ENCODE results near the gene KIAA0513.

The KIAA0513 gene

DNA sequence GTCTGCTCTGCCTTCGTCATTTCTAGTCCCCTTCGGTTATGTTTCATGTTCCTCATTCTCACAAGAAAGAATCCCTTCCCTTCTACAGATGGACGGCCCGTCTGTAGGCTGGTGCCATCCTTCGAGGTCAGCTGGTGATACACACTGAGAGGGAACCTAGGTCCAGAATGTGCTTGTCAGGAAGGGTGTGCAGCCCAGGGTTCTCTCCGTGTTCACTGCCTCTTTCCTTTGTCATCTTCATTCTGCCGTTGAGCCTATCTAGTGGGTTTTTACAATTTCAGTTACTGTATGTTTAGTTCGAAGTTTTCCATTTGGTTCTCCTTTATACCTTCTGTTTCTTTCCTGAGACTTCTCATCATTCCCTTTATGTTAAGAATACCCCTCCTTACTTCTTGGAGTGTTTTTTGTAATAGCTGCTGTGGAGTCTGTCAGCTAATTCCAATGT is 18.9 kb downstream of the KIAA0513 start:
- DNase-seq (ENCODE audit: extremely low read depth, insufficient read length), result no peak
- Histone ChIP-seq H3K36me3 (ENCODE audit: control insufficient read depth, insufficient read depth, low read length) (no peaks in the 10 kb centered on the region; the same call in 1 of the 2 replicates), H3K27me3 (replicated peaks; ENCODE audit: control insufficient read depth, insufficient read depth, low read length) (no peaks in the 10 kb centered on the region; the same call in 1 of the 2 replicates), H3K4me3 (replicated peaks; ENCODE audit: low read depth, low read length) (no peak overlapping the region)
- TF ChIP-seq, protein P1, sequence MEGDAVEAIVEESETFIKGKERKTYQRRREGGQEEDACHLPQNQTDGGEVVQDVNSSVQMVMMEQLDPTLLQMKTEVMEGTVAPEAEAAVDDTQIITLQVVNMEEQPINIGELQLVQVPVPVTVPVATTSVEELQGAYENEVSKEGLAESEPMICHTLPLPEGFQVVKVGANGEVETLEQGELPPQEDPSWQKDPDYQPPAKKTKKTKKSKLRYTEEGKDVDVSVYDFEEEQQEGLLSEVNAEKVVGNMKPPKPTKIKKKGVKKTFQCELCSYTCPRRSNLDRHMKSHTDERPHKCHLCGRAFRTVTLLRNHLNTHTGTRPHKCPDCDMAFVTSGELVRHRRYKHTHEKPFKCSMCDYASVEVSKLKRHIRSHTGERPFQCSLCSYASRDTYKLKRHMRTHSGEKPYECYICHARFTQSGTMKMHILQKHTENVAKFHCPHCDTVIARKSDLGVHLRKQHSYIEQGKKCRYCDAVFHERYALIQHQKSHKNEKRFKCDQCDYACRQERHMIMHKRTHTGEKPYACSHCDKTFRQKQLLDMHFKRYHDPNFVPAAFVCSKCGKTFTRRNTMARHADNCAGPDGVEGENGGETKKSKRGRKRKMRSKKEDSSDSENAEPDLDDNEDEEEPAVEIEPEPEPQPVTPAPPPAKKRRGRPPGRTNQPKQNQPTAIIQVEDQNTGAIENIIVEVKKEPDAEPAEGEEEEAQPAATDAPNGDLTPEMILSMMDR (IDR thresholded peaks at IDR 0.05; ENCODE audit: insufficient read depth, low read length, poor library complexity, severe bottlenecking), result no peak

DNA sequence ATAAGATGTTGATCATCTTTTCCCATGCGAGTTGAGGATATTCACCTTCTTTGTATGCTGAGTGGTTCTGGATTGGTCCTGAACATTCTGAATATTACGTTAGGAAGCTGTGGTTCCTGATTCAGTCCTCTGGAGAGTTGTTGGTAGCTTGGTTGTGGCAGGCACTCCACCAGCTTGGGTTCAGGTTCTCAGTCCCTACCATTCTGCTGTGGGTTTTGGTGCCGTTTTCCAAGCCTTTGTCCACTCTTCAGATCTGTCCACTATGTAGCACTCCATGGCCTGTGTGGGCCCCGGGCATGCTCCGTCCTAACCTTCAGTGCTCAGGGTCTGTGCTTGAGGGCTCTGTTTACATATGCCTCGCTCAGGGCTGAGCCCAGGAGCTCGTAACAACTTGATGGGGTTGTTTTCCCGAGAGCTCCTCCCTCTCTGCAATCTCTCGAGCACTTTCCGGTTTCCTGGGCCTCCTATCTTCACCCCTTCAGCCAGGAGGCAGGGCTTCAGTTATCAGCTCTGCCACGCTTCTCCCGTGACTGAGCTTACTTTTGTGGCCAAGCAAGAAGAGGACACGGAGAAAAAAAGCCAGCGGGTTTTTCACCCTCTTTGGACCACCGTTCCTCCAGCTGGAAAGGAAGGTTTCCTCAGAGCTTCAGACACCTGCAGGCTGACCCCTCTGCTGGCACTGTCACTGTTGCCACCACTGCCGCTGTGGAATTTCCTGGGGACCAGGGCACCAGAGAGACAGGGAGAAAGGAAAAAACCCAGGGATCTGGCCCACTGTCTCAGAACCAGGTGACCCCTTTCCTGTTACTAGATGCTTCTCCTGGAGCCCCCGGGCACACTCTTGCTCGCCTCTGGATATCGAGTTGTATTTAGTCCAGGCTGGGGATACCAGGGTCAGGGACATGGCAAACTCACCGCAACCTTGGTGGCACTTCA is 19.6 kb downstream of the KIAA0513 start:
- no peaks in the 10 kb centered on the region; the same call in 1 of the 2 replicates for H3K36me3 ChIP-seq (ENCODE audit: control insufficient read depth, insufficient read depth, low read length)
- DNase-seq (ENCODE audit: extremely low read depth, insufficient read length), result no peak
- TF ChIP-seq, protein P1 (IDR thresholded peaks at IDR 0.05; ENCODE audit: insufficient read depth, low read length, poor library complexity, severe bottlenecking), result no peak
- H3K4me3 ChIP-seq (replicated peaks; ENCODE audit: low read depth, low read length), result no peak overlapping the region
- H3K27me3 ChIP-seq (replicated peaks; ENCODE audit: control insufficient read depth, insufficient read depth, low read length), result no peaks in the 10 kb centered on the region; the same call in 1 of the 2 replicates

DNA sequence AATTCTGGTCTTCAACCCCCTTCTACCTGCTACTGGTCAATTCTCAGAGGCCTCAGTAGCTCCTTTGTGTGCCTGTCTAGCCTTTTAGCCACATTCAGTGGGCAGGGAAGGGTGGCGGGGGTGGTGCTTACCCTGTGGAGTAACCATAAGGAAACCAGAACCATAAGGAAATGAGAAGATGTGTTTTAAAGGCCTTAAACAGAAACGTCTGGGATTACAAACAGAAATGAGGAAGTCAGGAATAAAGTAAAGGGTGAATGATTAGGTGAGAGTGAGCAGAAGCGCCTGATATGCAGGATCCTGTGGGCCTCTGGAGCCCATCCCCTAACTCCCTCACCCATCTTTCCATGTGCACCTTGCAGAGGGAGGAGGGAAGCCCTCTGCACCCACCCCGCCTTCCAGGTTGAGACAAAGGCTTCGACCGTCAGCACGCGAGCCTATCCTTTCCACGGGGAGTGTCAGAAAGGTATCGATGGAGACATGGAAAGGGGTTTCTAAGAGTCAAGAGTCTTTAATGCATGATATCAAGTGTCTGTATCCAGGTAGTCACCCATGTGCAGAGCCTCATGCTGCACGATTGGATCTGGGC is 20.4 kb downstream of the KIAA0513 start:
- no peak overlapping the region for H3K4me3 ChIP-seq (replicated peaks; ENCODE audit: low read depth, low read length)
- no peaks in the 10 kb centered on the region; the same call in 1 of the 2 replicates for H3K27me3 ChIP-seq (replicated peaks; ENCODE audit: control insufficient read depth, insufficient read depth, low read length)
- TF ChIP-seq, protein P1 (IDR thresholded peaks at IDR 0.05; ENCODE audit: insufficient read depth, low read length, poor library complexity, severe bottlenecking), result no peak
- no peaks in the 10 kb centered on the region; the same call in 1 of the 2 replicates for H3K36me3 ChIP-seq (ENCODE audit: control insufficient read depth, insufficient read depth, low read length)
- no peak for DNase-seq (ENCODE audit: extremely low read depth, insufficient read length)

DNA sequence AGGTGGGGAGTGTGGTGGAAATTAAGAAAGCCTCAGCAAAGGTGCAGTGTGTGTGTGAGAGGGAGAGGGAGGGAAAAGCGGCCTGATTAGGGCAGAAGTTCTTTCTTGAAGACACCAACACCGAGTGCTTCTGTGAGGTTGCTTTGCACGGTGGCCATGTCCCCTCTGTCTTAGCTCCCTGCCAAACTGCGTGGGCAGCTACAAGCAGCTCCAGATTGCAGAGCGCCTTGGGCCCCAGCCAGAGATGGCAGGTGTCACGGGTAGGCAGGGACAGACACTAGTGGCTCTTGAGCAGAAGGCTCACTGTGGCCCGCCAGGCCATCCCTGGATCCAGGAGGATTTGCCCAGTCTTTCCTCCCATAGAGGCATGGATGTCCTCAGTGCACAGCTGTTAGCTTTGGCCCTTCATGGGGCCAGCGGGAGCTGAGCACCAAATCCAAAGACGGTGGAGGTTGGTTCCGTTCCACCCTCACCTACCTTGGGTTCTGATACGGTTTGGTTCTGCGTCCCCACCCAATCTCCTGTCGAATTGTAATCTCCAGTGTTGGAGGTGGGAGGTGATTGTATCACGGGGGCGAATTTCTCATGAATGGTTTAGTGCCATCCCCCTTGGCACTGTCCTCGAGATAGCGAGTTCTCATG is 21.4 kb downstream of the KIAA0513 start:
- Histone ChIP-seq H3K36me3 (ENCODE audit: control insufficient read depth, insufficient read depth, low read length) (no peaks in the 10 kb centered on the region; the same call in 1 of the 2 replicates), H3K27me3 (replicated peaks; ENCODE audit: control insufficient read depth, insufficient read depth, low read length) (no peaks in the 10 kb centered on the region; the same call in 1 of the 2 replicates), H3K4me3 (replicated peaks; ENCODE audit: low read depth, low read length) (no peak overlapping the region)
- TF ChIP-seq, protein P1 (IDR thresholded peaks at IDR 0.05; ENCODE audit: insufficient read depth, low read length, poor library complexity, severe bottlenecking), result no peak
- no peak for DNase-seq (ENCODE audit: extremely low read depth, insufficient read length)

DNA sequence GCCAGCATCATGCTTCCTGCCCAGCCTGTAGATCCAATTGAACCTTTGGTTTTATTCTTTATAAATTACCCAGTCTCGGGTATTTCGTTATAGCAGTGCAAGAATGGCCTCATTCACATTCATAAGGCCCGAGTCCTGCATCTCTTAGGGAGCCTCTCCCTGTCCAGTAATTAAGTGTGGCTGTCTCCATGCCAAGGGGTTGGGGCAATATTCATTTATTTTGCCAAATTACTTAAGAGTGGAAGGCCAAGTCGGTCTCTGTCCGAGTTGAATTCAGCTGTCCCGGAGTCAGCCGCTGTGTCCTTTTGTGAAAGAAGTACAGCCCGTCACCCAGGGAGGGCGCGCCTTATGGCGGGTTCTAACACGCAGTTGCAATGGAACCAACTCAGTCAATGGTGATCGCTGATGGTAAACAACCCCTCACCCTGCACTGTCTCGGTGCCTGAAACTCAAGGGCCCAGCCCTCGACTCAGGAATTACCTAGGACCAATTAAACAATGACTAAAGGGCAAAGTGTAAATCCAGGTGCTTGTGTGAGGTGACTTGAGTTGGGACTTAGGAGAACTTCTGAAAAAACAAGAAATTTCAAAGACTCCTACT is 22.2 kb downstream of the KIAA0513 start:
- TF ChIP-seq, protein P1 (IDR thresholded peaks at IDR 0.05; ENCODE audit: insufficient read depth, low read length, poor library complexity, severe bottlenecking), result no peak
- H3K36me3 ChIP-seq (ENCODE audit: control insufficient read depth, insufficient read depth, low read length), result no peaks in the 10 kb centered on the region; the same call in 1 of the 2 replicates
- H3K4me3 ChIP-seq (replicated peaks; ENCODE audit: low read depth, low read length), result no peak overlapping the region
- H3K27me3 ChIP-seq (replicated peaks; ENCODE audit: control insufficient read depth, insufficient read depth, low read length), result no peaks in the 10 kb centered on the region; the same call in 1 of the 2 replicates
- no peak for DNase-seq (ENCODE audit: extremely low read depth, insufficient read length)
